Dermis microvascular lymphatic vessel endothelial cell (primary cell): ENCODE data around the gene SLC16A3. TPM values are rescaled to one million over a fixed set of nuclear protein-coding genes. Genes with fewer than 3 reads are reported as not detected.

Source experiments
- DNase-seq, 2 donors: peaks; one replicate each; pipeline versions ENCODE4 v3.0.0 to v3.0.0-alpha.2; 2010; ENCODE audit warnings: low read depth in 2 of 2
- total RNA-seq: library from RNA; depleted of rRNA; stranded (reverse); fragments of >200 nt; gene quantifications from 2 replicates; pipeline ENCODE4 v1.2.1, GENCODE V29; 2014

SLC16A3 gene
- total RNA-seq, 1 donor from 2014 or later: 62.3 TPM

- DNase-seq: no peak
These were observed 6.0 kb upstream of the SLC16A3 start for GRCh38 chr17:82222816-82223215.

GRCh38 chr17:82223517-82223916 lies 5.3 kb upstream of the SLC16A3 start:
- no peak for DNase-seq

- DNase-seq: no peak
These were observed 4.2 kb upstream of the SLC16A3 start for GRCh38 chr17:82224666-82225065.

- no peak for DNase-seq
These were observed 3.3 kb upstream of the SLC16A3 start for GRCh38 chr17:82225368-82226029.

- no peak for DNase-seq
These were observed 2.6 kb upstream of the SLC16A3 start for GRCh38 chr17:82226146-82226808.

GRCh38 chr17:82226809-82227628 lies 1.8 kb upstream of the SLC16A3 start:
- no peak for DNase-seq

GRCh38 chr17:82227629-82228277 lies 1.1 kb upstream of the SLC16A3 start:
- DNase-seq: no peak

- no peak for DNase-seq
These were observed 482 bp upstream of the SLC16A3 start for GRCh38 chr17:82228278-82228841.

GRCh38 chr17:82229698-82230608 lies 1.1 kb downstream of the SLC16A3 start:
- DNase-seq: no peak

GRCh38 chr17:82230609-82231311 lies 1.9 kb downstream of the SLC16A3 start:
- DNase-seq: peak in 1 of 2 donors; percentile 80

- no peak for DNase-seq
These were observed 2.4 kb downstream of the SLC16A3 start for GRCh38 chr17:82231312-82231561.

- no peak for DNase-seq
These were observed 2.9 kb downstream of the SLC16A3 start for GRCh38 chr17:82231562-82232321.

GRCh38 chr17:82232322-82232820 lies 3.5 kb downstream of the SLC16A3 start:
- no peak for DNase-seq

GRCh38 chr17:82232876-82233785 lies 4.3 kb downstream of the SLC16A3 start:
- DNase-seq: no peak

- DNase-seq: no peak
These were observed 5.6 kb downstream of the SLC16A3 start for GRCh38 chr17:82234211-82235055.

GRCh38 chr17:82235056-82235774 lies 6.4 kb downstream of the SLC16A3 start:
- no peak for DNase-seq

GRCh38 chr17:82235775-82236141 lies 6.9 kb downstream of the SLC16A3 start:
- no peak for DNase-seq
